Measurements from ENCODE around the gene KIF5A. TPM values are rescaled to one million over a fixed set of nuclear protein-coding genes. Genes with fewer than 3 reads are reported as not detected.

The KIF5A gene
- total and polyA plus RNA-seq, 5 donors: 0.09 to 0.31 (median 0.20) TPM

GRCh38 chr12:57604454-57604991, 54.7 kb downstream of the KIF5A start, which contains the start of gene DTX3:
Gene DTX3 (plus strand): TSS chr12:57604824. CDS start chr12:57606518, 1,694 bp downstream.
- peaks cover 6% of the 10 kb centered on the region for H3K4me1 ChIP-seq (ENCODE audit: control insufficient read depth, insufficient read depth, low read length)
- H3K9me3 ChIP-seq (ENCODE audit: control insufficient read depth, low read length): no peaks in the 10 kb centered on the region
- no peaks in the 10 kb centered on the region for H3K27me3 ChIP-seq (ENCODE audit: control insufficient read depth, insufficient read depth)
- intact Hi-C loops (cut with DNase I): no loop called here
- H3K4me3 ChIP-seq (ENCODE audit: low read length): peak within 1 kb of the TSS; percentile 84
- ATAC-seq (peak; percentile 60 to 64), DNase-seq (peak; percentile 38 to 82 (median 79))
- 2% methylated on average over 35 of the region's 36 CpGs for WGBS
- peak within 1 kb of the TSS; percentile 93 for H3K27ac ChIP-seq (ENCODE audit: low read length)

DNA sequence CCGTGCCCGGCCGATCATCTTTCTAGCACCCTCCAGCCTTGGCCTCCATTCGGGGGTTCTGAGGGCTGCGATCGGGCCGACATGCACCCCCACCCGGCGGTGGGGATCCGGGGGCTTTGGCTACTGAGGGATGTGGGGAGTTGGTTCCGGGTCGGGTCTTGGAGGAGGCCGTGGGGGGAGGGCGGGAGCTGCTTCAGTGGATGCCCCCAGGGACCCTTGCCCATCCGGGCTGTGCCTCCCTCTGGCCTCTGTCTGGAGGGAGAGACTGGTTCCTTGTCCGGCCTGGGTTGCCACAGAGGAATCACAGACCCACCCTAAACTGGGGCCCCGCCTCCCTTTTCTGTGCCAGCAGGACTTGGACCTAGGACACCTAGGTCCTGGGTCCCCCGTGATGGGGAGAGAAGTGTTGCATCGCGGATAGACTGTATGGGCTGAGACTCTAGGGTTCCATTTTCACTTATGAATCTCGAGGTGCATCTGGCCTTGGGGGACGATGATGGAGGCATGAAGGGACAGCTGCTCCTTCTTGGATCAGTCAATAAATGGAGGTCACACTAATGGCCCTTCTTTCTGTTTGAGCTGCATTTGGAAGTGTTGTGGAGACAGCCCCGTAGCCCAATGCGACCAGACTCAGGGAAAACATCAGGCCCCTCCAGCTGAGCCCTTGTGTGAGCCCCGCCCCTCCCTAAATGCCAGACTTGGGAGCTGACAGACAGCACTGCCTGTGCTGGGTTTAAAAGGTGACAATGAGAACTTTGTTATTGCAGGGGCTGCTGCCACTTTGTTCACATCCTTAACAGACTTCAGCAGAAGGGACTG, 55.4 kb downstream of the KIF5A start:
- H3K4me3 ChIP-seq (ENCODE audit: low read length): peak overlapping the region; percentile 84
- WGBS: 7% methylated on average over 25 of the region's 25 CpGs
- intact Hi-C loops (cut with DNase I): no loop called here
- peaks cover 6% of the 10 kb centered on the region for H3K4me1 ChIP-seq (ENCODE audit: control insufficient read depth, insufficient read depth, low read length)
- ATAC-seq: peak; percentile 27 to 55
- peak overlapping the region; percentile 77 for H3K27ac ChIP-seq (ENCODE audit: low read length)
- peak; percentile 57 to 87 (median 81) for DNase-seq
- H3K27me3 ChIP-seq (ENCODE audit: control insufficient read depth, insufficient read depth): no peaks in the 10 kb centered on the region
- no peaks in the 10 kb centered on the region for H3K9me3 ChIP-seq (ENCODE audit: control insufficient read depth, low read length)

GRCh38 chr12:57605811-57606311, 56.0 kb downstream of the KIF5A start:
- H3K4me1 ChIP-seq (ENCODE audit: control insufficient read depth, insufficient read depth, low read length): peaks cover 9% of the 10 kb centered on the region
- intact Hi-C loops (cut with DNase I): no loop called here
- peak overlapping the region; percentile 84 for H3K4me3 ChIP-seq (ENCODE audit: low read length)
- no peaks in the 10 kb centered on the region for H3K27me3 ChIP-seq (ENCODE audit: control insufficient read depth, insufficient read depth)
- no peak overlapping the region for H3K27ac ChIP-seq (ENCODE audit: low read length)
- DNase-seq (no peak), ATAC-seq (no peak)
- WGBS: 70% methylated on average over 4 of the region's 4 CpGs
- H3K9me3 ChIP-seq (ENCODE audit: control insufficient read depth, low read length): no peaks in the 10 kb centered on the region

DNA sequence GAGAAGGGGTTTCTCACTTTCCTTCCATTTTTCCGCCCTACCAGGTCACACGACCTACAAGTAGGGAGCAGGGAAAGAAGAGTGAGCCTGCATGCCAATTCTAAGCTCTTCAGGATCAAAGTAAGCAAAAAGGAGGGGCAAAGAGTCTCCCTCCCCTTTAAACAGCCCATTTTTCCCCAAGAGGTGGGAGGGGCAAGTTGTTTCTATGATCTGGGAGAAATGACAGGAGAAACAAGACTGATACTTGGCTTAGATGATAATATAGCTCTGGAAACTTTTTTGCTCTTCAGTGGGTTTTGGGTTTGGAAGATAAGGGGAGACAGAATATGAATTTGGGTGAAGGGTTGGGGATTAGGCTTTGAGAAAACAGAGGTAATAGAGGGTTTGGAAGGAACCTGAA, 56.6 kb downstream of the KIF5A start:
- 80% methylated on average over 2 of the region's 2 CpGs for WGBS
- intact Hi-C loops (cut with DNase I): no loop called here
- Histone ChIP-seq H3K27me3 (ENCODE audit: control insufficient read depth, insufficient read depth) (no peaks in the 10 kb centered on the region), H3K4me1 (ENCODE audit: control insufficient read depth, insufficient read depth, low read length) (peaks cover 9% of the 10 kb centered on the region), H3K4me3 (ENCODE audit: low read length) (no peak overlapping the region), H3K27ac (ENCODE audit: low read length) (no peak overlapping the region), H3K9me3 (ENCODE audit: control insufficient read depth, low read length) (no peaks in the 10 kb centered on the region)
- no peak for ATAC-seq
- DNase-seq: no peak

GRCh38 chr12:57606821-57607220, 57.0 kb downstream of the KIF5A start:
- WGBS: 89% methylated on average over 11 of the region's 11 CpGs
- intact Hi-C loops (cut with DNase I): no loop called here

GRCh38 chr12:57607958-57608663, 58.3 kb downstream of the KIF5A start:
- H3K4me3 ChIP-seq (ENCODE audit: low read length): no peak overlapping the region
- peaks cover 9% of the 10 kb centered on the region for H3K4me1 ChIP-seq (ENCODE audit: control insufficient read depth, insufficient read depth, low read length)
- intact Hi-C loops (cut with DNase I): no loop called here
- no peak for ATAC-seq
- DNase-seq: no peak
- no peaks in the 10 kb centered on the region for H3K9me3 ChIP-seq (ENCODE audit: control insufficient read depth, low read length)
- no peak overlapping the region for H3K27ac ChIP-seq (ENCODE audit: low read length)
- 78% methylated on average over 12 of the region's 12 CpGs for WGBS
- H3K27me3 ChIP-seq (ENCODE audit: control insufficient read depth, insufficient read depth): no peaks in the 10 kb centered on the region

More at GRCh38 chr12:57606821-57607220, 57.0 kb downstream of the KIF5A start:
- no peaks in the 10 kb centered on the region for H3K27me3 ChIP-seq (ENCODE audit: control insufficient read depth, insufficient read depth)
- DNase-seq (no peak), ATAC-seq (no peak)
- H3K4me1 ChIP-seq (ENCODE audit: control insufficient read depth, insufficient read depth, low read length): peaks cover 9% of the 10 kb centered on the region
- no peak overlapping the region for H3K4me3 ChIP-seq (ENCODE audit: low read length)
- no peaks in the 10 kb centered on the region for H3K9me3 ChIP-seq (ENCODE audit: control insufficient read depth, low read length)
- H3K27ac ChIP-seq (ENCODE audit: low read length): no peak overlapping the region

DNA sequence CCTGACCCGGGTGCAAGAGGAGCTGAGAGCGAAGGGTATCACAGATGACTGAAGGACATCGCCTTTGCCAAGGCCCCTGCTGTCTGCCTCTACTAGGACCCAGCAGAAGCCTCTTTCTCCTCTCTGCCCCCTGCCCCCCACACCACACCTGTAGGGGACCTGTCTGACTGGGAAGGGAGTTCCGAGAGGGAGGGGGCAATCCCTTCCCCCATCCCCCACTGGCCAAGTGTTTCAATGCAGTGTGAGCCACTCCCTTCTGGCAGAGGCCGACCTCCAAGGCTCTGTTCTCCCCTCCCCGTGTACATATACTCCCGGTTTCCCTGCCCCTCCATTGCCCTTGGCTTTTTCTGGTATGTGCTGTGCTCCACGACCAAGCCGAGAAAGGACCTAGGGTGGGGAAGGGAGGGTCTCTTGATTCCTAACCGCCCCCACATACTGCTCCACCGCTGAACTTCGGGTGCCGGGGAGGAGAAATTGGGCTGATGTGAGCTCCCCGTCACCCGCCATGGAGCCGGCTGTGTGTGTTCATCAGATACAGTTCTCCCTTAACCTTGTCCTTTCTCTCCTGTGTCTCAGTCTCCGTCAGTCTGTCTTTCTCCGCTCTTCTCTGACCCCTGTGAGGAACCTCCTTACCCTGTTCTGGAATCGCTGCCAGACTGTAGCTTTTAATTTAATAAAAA, 59.4 kb downstream of the KIF5A start:
- peaks cover 4% of the 10 kb centered on the region for H3K4me1 ChIP-seq (ENCODE audit: control insufficient read depth, insufficient read depth, low read length)
- DNase-seq (peak in 2 of 3 donors; percentile 73 to 74), ATAC-seq (no peak)
- intact Hi-C loops (cut with DNase I): no loop called here
- WGBS: 49% methylated on average over 19 of the region's 19 CpGs
- H3K9me3 ChIP-seq (ENCODE audit: control insufficient read depth, low read length): no peaks in the 10 kb centered on the region
- peak overlapping the region; percentile 28 for H3K27ac ChIP-seq (ENCODE audit: low read length)
- H3K27me3 ChIP-seq (ENCODE audit: control insufficient read depth, insufficient read depth): no peaks in the 10 kb centered on the region
- H3K4me3 ChIP-seq (ENCODE audit: low read length): no peak overlapping the region

- intact Hi-C loops (cut with DNase I): no loop called here
- Histone ChIP-seq H3K27ac (ENCODE audit: low read length) (peak overlapping the region; percentile 73), H3K9me3 (ENCODE audit: control insufficient read depth, low read length) (no peaks in the 10 kb centered on the region), H3K4me3 (ENCODE audit: low read length) (peak overlapping the region; percentile 78), H3K4me1 (ENCODE audit: control insufficient read depth, insufficient read depth, low read length) (peaks cover 4% of the 10 kb centered on the region), H3K27me3 (ENCODE audit: control insufficient read depth, insufficient read depth) (no peaks in the 10 kb centered on the region)
- WGBS: 27% methylated on average over 34 of the region's 34 CpGs
- peak; percentile 3 to 34 for ATAC-seq
- peak; percentile 46 to 87 (median 85) for DNase-seq
Measured at GRCh38 chr12:57609781-57610553, 60.1 kb downstream of the KIF5A start.

GRCh38 chr12:57610554-57611107, 60.8 kb downstream of the KIF5A start:
- Histone ChIP-seq H3K9me3 (ENCODE audit: control insufficient read depth, low read length) (no peaks in the 10 kb centered on the region), H3K4me3 (ENCODE audit: low read length) (peak overlapping the region; percentile 78), H3K27ac (ENCODE audit: low read length) (peak overlapping the region; percentile 79), H3K4me1 (ENCODE audit: control insufficient read depth, insufficient read depth, low read length) (peaks cover 4% of the 10 kb centered on the region), H3K27me3 (ENCODE audit: control insufficient read depth, insufficient read depth) (no peaks in the 10 kb centered on the region)
- peak; percentile 56 to 61 for ATAC-seq
- WGBS: 5% methylated on average over 29 of the region's 29 CpGs
- peak; percentile 73 to 92 (median 91) for DNase-seq
- intact Hi-C loops (cut with DNase I): no loop called here
